AG04449 (cell line): ENCODE data around the gene LBX2.

Experiments
- CTCF ChIA-PET: fragments of 350-600 bp; formaldehyde crosslinking; extraction: SDS; loops from one replicate; lab custom pipeline; 2021; ENCODE audit warnings: antibody characterized with exemption; lab: Yijun Ruan, JAX
- POLR2A ChIA-PET: fragments of 400-600, 350-600 bp; formaldehyde crosslinking; extraction: SDS; loops from one replicate; lab custom pipeline; 2020; ENCODE audit warnings: antibody characterized with exemption, inconsistent platforms; lab: Yijun Ruan, JAX
- DNase-seq: peaks from one replicate; pipeline ENCODE4 v3.0.0-alpha.2; 2010; ENCODE audit warnings: low read depth, low spot score
- H3K4me3 ChIP-seq: 2 replicates; pipeline ENCODE4 v1.5.1; 2011; ENCODE audit warnings: low read depth, mild to moderate bottlenecking, control low read depth, low read length
- CTCF ChIP-seq: IDR thresholded peaks from one replicate; pipeline ENCODE4 v1.5.1; 2011; ENCODE audit warnings: mild to moderate bottlenecking, moderate library complexity, low read length, control low read depth, inconsistent platforms; ENCODE audit not compliant: insufficient read depth; ENCODE audit errors: missing control alignments

The LBX2 gene

GRCh38 chr2:74540291-74540690 is 40.9 kb upstream of the LBX2 start:
- H3K4me3 ChIP-seq: no peak overlapping the region
- no peak for TF ChIP-seq CTCF
- DNase-seq: no peak
- POLR2A ChIA-PET: no interaction called here
- CTCF ChIA-PET: interaction anchor here (3.0 to 4.3 kb wide), 2 partner anchors 9 to 47 kb away, joined by 18 to 44 read pairs; partner anchors contain the start of genes AUP1 and HTRA2

- POLR2A ChIA-PET: interaction anchor here (1.7 kb wide), 1 partner anchor 9 kb away, joined by 4 read pairs; the partner anchor contains the start of genes AUP1 and HTRA2
- no peak for DNase-seq
- H3K4me3 ChIP-seq: no peak overlapping the region
- TF ChIP-seq CTCF: no peak
- CTCF ChIA-PET: interaction anchor here (3.0 to 4.3 kb wide), 2 partner anchors 8 to 48 kb away, joined by 18 to 44 read pairs; partner anchors contain the start of genes AUP1 and HTRA2
These were observed 39.5 kb upstream of the LBX2 start for GRCh38 chr2:74538881-74539339.

GRCh38 chr2:74537140-74537539 is 37.7 kb upstream of the LBX2 start:
- DNase-seq: no peak
- CTCF ChIA-PET: no interaction called here
- POLR2A ChIA-PET: no interaction called here
- no peak overlapping the region for H3K4me3 ChIP-seq
- TF ChIP-seq CTCF: no peak

GRCh38 chr2:74536166-74536950 is 37.0 kb upstream of the LBX2 start:
- no peak for TF ChIP-seq CTCF
- POLR2A ChIA-PET: interaction anchor here (1.0 kb wide), 1 partner anchor 52 kb away, joined by 3 read pairs; no protein-coding TSS in a partner anchor
- CTCF ChIA-PET: interaction anchor here (1.6 to 8.9 kb wide), 2 partner anchors 11 to 50 kb away, joined by 4 to 137 read pairs; no protein-coding TSS in a partner anchor
- no peak for DNase-seq
- no peak overlapping the region for H3K4me3 ChIP-seq

GRCh38 chr2:74535440-74535965 is 36.1 kb upstream of the LBX2 start:
- POLR2A ChIA-PET: interaction anchor here (1.0 to 1.1 kb wide), 2 partner anchors 29 to 53 kb away, joined by 3 read pairs; no protein-coding TSS in a partner anchor
- CTCF ChIA-PET: interaction anchor here (1.6 to 8.9 kb wide), 2 partner anchors 12 to 51 kb away, joined by 4 to 137 read pairs; no protein-coding TSS in a partner anchor
- no peak overlapping the region for H3K4me3 ChIP-seq
- no peak for DNase-seq
- TF ChIP-seq CTCF: no peak

GRCh38 chr2:74534411-74534810 is 35.0 kb upstream of the LBX2 start:
- no peak for TF ChIP-seq CTCF
- no peak overlapping the region for H3K4me3 ChIP-seq
- ChIA-PET POLR2A (interaction anchor here (1.1 kb wide), 1 partner anchor 30 kb away, joined by 3 read pairs; no protein-coding TSS in a partner anchor), CTCF (interaction anchor here (8.9 kb wide), 1 partner anchor 52 kb away, joined by 137 read pairs; no protein-coding TSS in a partner anchor)
- DNase-seq: no peak
